Fibroblast of lung (primary cell): ENCODE results near the gene UNC13C. TPM values are rescaled to one million over a fixed set of nuclear protein-coding genes. Genes with fewer than 3 reads are reported as not detected.

ENCODE experiments used
- DNase-seq, 2 donors: peaks; one replicate each; pipeline versions ENCODE4 v3.0.0 to v3.0.0-alpha.2; 2010; ENCODE audit warnings: low read depth in 2 of 2
- H2AFZ ChIP-seq: 2 replicates; pipeline ENCODE4 v1.5.1; 2012; ENCODE audit warnings: low read length, control low read depth, inconsistent platforms
- H3K27ac ChIP-seq: 2 replicates; pipeline ENCODE4 v1.5.1; 2011; ENCODE audit warnings: low read length, control low read depth; ENCODE audit not compliant: insufficient read depth
- H3K27me3 ChIP-seq: 2 replicates; pipeline ENCODE4 v1.5.1; 2011; ENCODE audit warnings: mild to moderate bottlenecking, low read length; ENCODE audit not compliant: control insufficient read depth, insufficient read depth
- H3K36me3 ChIP-seq: 2 replicates; pipeline ENCODE4 v1.5.1; 2011; ENCODE audit warnings: low read length; ENCODE audit not compliant: control insufficient read depth, insufficient read depth
- H3K4me1 ChIP-seq: 2 replicates; pipeline ENCODE4 v1.5.1; 2011; ENCODE audit warnings: low read length; ENCODE audit not compliant: control insufficient read depth, insufficient read depth; ENCODE audit errors: extremely low read depth
- H3K4me2 ChIP-seq: 2 replicates; pipeline ENCODE4 v1.5.1; 2011; ENCODE audit warnings: low read length, control low read depth; ENCODE audit not compliant: insufficient read depth; ENCODE audit errors: extremely low read depth
- H3K4me3 ChIP-seq, 4 experiments: fragments of 200-600 bp in 1 of 4; sonication (generic) in 1 of 4; replicated peaks in 1 of 4; 2 replicates each; pipeline ENCODE4 v1.5.1; 2011 to 2016; ENCODE audit warnings: low read length in 4 of 4, low read depth in 3 of 4, mild to moderate bottlenecking in 3 of 4, control low read depth in 2 of 4, inconsistent platforms in 1 of 4, mixed read lengths in 1 of 4; ENCODE audit not compliant: insufficient read depth in 1 of 4; ENCODE audit errors: control extremely low read depth in 1 of 4
- H3K79me2 ChIP-seq: 2 replicates; pipeline ENCODE4 v1.5.1; 2012; ENCODE audit warnings: mild to moderate bottlenecking, low read length, inconsistent platforms; ENCODE audit not compliant: control insufficient read depth, insufficient read depth
- H3K9ac ChIP-seq: 2 replicates; pipeline ENCODE4 v1.5.1; 2011; ENCODE audit warnings: mild to moderate bottlenecking, low read length, control low read depth; ENCODE audit not compliant: insufficient read depth
- H3K9me3 ChIP-seq: 2 replicates; pipeline ENCODE4 v1.5.1; 2012; ENCODE audit warnings: low read depth, low read length; ENCODE audit not compliant: control insufficient read depth, insufficient read depth
- H4K20me1 ChIP-seq: 2 replicates; pipeline ENCODE4 v1.5.1; 2011; ENCODE audit warnings: low read length; ENCODE audit not compliant: control insufficient read depth, insufficient read depth; ENCODE audit errors: extremely low read depth
- EZH2 ChIP-seq: IDR thresholded peaks from 2 replicates; pipeline ENCODE4 v1.5.1; 2012; ENCODE audit warnings: low read length, control low read depth, mild to moderate bottlenecking; ENCODE audit errors: missing control alignments
- polyA plus RNA-seq, 2 donors: library from polyadenylated mRNA; depleted of rRNA in 1 of 2; stranded (reverse) in 1 of 2; unstranded in 1 of 2; fragments of >200 nt; gene quantifications; 2 replicates each; pipeline ENCODE4 v1.2.1, GENCODE V29; 2011 to 2012; ENCODE audit warnings: missing spikeins in 1 of 2
- total RNA-seq: library from RNA; depleted of rRNA; stranded (reverse); fragments of >200 nt; gene quantifications from 2 replicates; pipeline ENCODE4 v1.2.1, GENCODE V29; 2014
- TF ChIP-seq, protein P1 (sequence below), 2 donors: IDR thresholded peaks in 1 of 2; conservative IDR thresholded peaks in 1 of 2; 1 replicate in 1 of 2; 2 replicates in 1 of 2; pipeline ENCODE4 v1.5.1; 2011 to 2012; ENCODE audit warnings: low read length in 2 of 2, control low read depth in 1 of 2, inconsistent platforms in 1 of 2, low read depth in 1 of 2, mild to moderate bottlenecking in 1 of 2

The UNC13C gene
- total and polyA plus RNA-seq, 2 donors (not counting 1 experiment from before 2014, with no cell fraction given) = not detected

DNA sequence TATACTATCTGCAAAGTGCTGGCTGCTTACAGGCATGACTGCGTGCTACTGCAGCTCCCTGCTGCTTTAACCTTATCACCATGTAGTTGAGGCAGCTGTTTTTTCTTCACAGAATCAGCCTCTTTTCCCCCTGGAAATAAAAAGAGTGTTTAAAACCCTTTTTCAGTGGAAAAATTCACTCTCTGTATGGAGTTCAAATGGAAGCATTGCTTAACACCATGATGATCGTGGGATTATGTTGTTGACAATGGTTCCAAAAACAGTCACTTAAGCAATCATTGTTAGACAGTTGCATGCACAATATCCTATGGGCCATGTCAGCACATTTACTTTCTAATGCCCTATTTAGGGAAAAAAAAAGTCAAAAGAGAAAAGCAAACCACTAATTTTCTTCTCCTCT lies 536.4 kb downstream of the UNC13C start:
- Histone ChIP-seq H3K27ac (no peak overlapping the region), H3K79me2 (no peaks in the 10 kb centered on the region), H3K36me3 (no peaks in the 10 kb centered on the region), H2AFZ (no peak overlapping the region), H3K4me2 (no peak overlapping the region), H3K4me1 (no peaks in the 10 kb centered on the region), H3K9ac (no peak overlapping the region), H3K4me3 (no peak overlapping the region), H3K27me3 (no peaks in the 10 kb centered on the region), H3K9me3 (no peaks in the 10 kb centered on the region), H4K20me1 (no peaks in the 10 kb centered on the region)
- no peak for TF ChIP-seq EZH2
- TF ChIP-seq, protein P1, sequence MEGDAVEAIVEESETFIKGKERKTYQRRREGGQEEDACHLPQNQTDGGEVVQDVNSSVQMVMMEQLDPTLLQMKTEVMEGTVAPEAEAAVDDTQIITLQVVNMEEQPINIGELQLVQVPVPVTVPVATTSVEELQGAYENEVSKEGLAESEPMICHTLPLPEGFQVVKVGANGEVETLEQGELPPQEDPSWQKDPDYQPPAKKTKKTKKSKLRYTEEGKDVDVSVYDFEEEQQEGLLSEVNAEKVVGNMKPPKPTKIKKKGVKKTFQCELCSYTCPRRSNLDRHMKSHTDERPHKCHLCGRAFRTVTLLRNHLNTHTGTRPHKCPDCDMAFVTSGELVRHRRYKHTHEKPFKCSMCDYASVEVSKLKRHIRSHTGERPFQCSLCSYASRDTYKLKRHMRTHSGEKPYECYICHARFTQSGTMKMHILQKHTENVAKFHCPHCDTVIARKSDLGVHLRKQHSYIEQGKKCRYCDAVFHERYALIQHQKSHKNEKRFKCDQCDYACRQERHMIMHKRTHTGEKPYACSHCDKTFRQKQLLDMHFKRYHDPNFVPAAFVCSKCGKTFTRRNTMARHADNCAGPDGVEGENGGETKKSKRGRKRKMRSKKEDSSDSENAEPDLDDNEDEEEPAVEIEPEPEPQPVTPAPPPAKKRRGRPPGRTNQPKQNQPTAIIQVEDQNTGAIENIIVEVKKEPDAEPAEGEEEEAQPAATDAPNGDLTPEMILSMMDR (conservative IDR thresholded peaks at IDR 0.05 in 1 of 2, IDR thresholded peaks at IDR 0.05 in 1 of 2; ENCODE audit: low read depth in 1 of 2, low read length in 2 of 2) = no peak
- no peak for DNase-seq

DNA sequence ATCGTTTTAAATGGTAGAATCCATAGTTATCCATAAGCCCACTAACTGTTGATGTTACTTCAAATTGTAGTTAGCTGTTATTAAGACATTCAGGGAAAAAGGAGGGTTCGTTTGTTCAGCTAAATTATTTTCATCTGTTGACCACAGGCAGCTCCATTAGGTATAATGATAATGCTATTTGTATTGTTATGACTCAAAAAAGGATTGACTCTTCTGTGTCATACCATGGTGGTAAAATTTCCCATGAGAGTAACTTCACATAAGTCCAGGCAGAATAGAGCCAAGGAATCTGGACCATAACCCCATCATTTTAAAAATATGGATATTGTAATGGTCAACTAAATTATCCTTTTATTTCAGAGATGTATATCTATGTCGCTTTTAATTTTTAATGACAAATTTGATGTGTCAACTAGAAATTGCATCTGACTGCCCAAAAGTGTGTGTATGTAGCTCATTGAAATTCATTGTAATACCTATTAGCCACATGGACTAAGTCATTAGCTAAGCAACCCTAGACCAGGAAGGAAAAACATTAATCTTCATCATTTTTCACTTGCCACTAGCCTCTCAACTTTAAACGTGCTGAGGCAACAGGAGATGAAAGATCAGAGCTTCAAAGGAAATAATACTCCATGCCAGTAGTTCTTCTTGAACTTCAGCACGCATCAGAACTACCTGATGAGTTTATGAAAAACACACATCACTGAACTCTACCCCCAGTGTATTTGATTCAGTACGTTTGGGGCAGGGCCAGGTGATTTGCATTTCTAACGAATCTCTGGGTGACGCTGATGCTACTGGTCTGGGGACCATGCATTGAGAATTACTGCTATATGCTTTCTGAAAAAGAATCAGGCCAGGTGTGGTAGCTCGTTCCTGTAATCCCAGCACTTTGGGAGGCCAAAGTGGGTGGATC lies 537.7 kb downstream of the UNC13C start:
- Histone ChIP-seq H3K9ac (no peak overlapping the region), H3K79me2 (no peaks in the 10 kb centered on the region), H3K4me3 (no peak overlapping the region), H3K27me3 (no peaks in the 10 kb centered on the region), H3K27ac (no peak overlapping the region), H4K20me1 (no peaks in the 10 kb centered on the region), H3K4me1 (no peaks in the 10 kb centered on the region), H2AFZ (no peak overlapping the region), H3K4me2 (no peak overlapping the region), H3K9me3 (no peaks in the 10 kb centered on the region), H3K36me3 (no peaks in the 10 kb centered on the region)
- TF ChIP-seq, protein P1 (conservative IDR thresholded peaks at IDR 0.05 in 1 of 2, IDR thresholded peaks at IDR 0.05 in 1 of 2; ENCODE audit: low read depth in 1 of 2, low read length in 2 of 2) = no peak
- no peak for TF ChIP-seq EZH2
- DNase-seq = no peak

DNA sequence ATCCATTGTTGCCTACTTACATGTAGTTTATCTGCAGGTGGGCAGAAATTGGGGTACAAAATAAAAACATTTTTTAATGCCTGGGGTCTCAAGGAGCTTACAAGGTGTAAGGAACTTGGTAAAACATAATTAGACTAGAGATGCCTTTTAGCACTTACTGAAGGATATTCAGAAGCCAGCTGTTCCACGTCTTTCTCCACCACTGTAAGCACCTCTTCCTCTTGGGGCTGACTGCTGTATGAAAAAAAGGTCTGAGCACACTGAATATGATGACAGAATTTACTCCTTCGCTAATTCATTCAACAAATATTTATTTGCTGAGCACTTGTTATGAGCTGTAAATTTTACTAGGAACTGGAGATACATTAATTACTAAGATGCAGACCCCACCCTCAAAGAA lies 539.1 kb downstream of the UNC13C start:
- Histone ChIP-seq H3K79me2 (no peaks in the 10 kb centered on the region), H4K20me1 (no peaks in the 10 kb centered on the region), H3K4me3 (no peak overlapping the region), H3K27ac (no peak overlapping the region), H3K36me3 (no peaks in the 10 kb centered on the region), H3K27me3 (no peaks in the 10 kb centered on the region), H3K9ac (no peak overlapping the region), H3K4me2 (no peak overlapping the region), H2AFZ (no peak overlapping the region), H3K4me1 (no peaks in the 10 kb centered on the region), H3K9me3 (no peaks in the 10 kb centered on the region)
- no peak for DNase-seq
- no peak for TF ChIP-seq EZH2
- TF ChIP-seq, protein P1 (conservative IDR thresholded peaks at IDR 0.05 in 1 of 2, IDR thresholded peaks at IDR 0.05 in 1 of 2; ENCODE audit: low read depth in 1 of 2, low read length in 2 of 2) = no peak
